Mammary epithelial cell (primary cell): Measurements from ENCODE around the gene TNFSF9.

ENCODE experiments used
- CTCF ChIP-seq, 2 donors: IDR thresholded peaks in 1 of 2; conservative IDR thresholded peaks in 1 of 2; 2 replicates each; pipeline ENCODE4 v1.5.1; 2011 to 2012; ENCODE audit warnings: inconsistent platforms in 2 of 2, low read length in 2 of 2, mild to moderate bottlenecking in 2 of 2, control low read depth in 1 of 2, low read depth in 1 of 2; ENCODE audit not compliant: insufficient read depth in 1 of 2; ENCODE audit errors: extremely low read depth in 1 of 2
- EZH2 ChIP-seq: IDR thresholded peaks from 2 replicates; pipeline ENCODE4 v1.6.1; 2012; ENCODE audit warnings: low read length, inconsistent platforms, borderline replicate concordance

GRCh38 chr19:6579450-6580178 lies 48.8 kb downstream of the TNFSF9 start:
- TF ChIP-seq CTCF (conservative IDR thresholded peaks at IDR 0.05 in 1 of 2, IDR thresholded peaks at IDR 0.05 in 1 of 2; ENCODE audit: extremely low read depth in 1 of 2, insufficient read depth in 1 of 2, low read depth in 1 of 2, low read length in 2 of 2) (no peak), EZH2 (no peak)
